ENCODE measurements around the gene ATF4.
A peak's percentile ranks its signal among the peaks of the same experiment; 100 is the strongest.

Gene ATF4

GRCh38 chr22:39520226-39521105 is at the start of gene ATF4:
TSS of gene ATF4 (plus strand) at chr22:39520562. CDS start at chr22:39521446, 884 bp downstream.
- peak; percentile 81 for DNase-seq (ENCODE audit: low read depth)

- no peak for DNase-seq (ENCODE audit: low read depth)
These were observed 48.8 kb upstream of the ATF4 start for GRCh38 chr22:39471381-39472141.

GRCh38 chr22:39472570-39473556 is 47.5 kb upstream of the ATF4 start:
- no peak for DNase-seq (ENCODE audit: low read depth)

- no peak for DNase-seq (ENCODE audit: low read depth)
These were observed 46.5 kb upstream of the ATF4 start for GRCh38 chr22:39473851-39474250.

- DNase-seq (ENCODE audit: low read depth), result no peak
These were observed 45.8 kb upstream of the ATF4 start for GRCh38 chr22:39474351-39475111.

GRCh38 chr22:39475337-39475736 is 45.0 kb upstream of the ATF4 start:
- no peak for DNase-seq (ENCODE audit: low read depth)

- no peak for DNase-seq (ENCODE audit: low read depth)
These were observed 44.5 kb upstream of the ATF4 start for GRCh38 chr22:39475902-39476301.

GRCh38 chr22:39476664-39477063 is 43.7 kb upstream of the ATF4 start:
- no peak for DNase-seq (ENCODE audit: low read depth)

GRCh38 chr22:39477542-39477941 is 42.8 kb upstream of the ATF4 start:
- DNase-seq (ENCODE audit: low read depth), result no peak

GRCh38 chr22:39478441-39478850 is 41.9 kb upstream of the ATF4 start:
- no peak for DNase-seq (ENCODE audit: low read depth)

GRCh38 chr22:39479254-39479653 is 41.1 kb upstream of the ATF4 start:
- DNase-seq (ENCODE audit: low read depth), result no peak

- no peak for DNase-seq (ENCODE audit: low read depth)
These were observed 39.8 kb upstream of the ATF4 start for GRCh38 chr22:39480557-39480956.

- no peak for DNase-seq (ENCODE audit: low read depth)
These were observed 39.3 kb upstream of the ATF4 start for GRCh38 chr22:39481054-39481453.

- no peak for DNase-seq (ENCODE audit: low read depth)
These were observed 38.8 kb upstream of the ATF4 start for GRCh38 chr22:39481595-39481994.

GRCh38 chr22:39482768-39483167 is 37.6 kb upstream of the ATF4 start:
- no peak for DNase-seq (ENCODE audit: low read depth)

- DNase-seq (ENCODE audit: low read depth), result no peak
These were observed 33.2 kb upstream of the ATF4 start for GRCh38 chr22:39486951-39487825.

- no peak for DNase-seq (ENCODE audit: low read depth)
These were observed 32.4 kb upstream of the ATF4 start for GRCh38 chr22:39487826-39488520.

GRCh38 chr22:39488563-39489083 is 31.7 kb upstream of the ATF4 start:
- no peak for DNase-seq (ENCODE audit: low read depth)
